HFFc6 (cell line): ENCODE results near the gene MALRD1. TPM values are rescaled to one million over a fixed set of nuclear protein-coding genes. Genes with fewer than 3 reads are reported as not detected.
"Not testable (repeated sequence)": the region's sequence is repeated elsewhere in the genome, so short reads cannot be mapped to it uniquely, and the experiment has no call there.

Experiments
- DNase-seq: peaks from one replicate; pipeline ENCODE4 v3.0.0-alpha.2; 2018
- H3K27ac Mint-ChIP-seq: 2 replicates; pipeline ENCODE4 v1.8.0; 2020; ENCODE audit warnings: mild to moderate bottlenecking, mixed read lengths
- H3K27me3 Mint-ChIP-seq: 2 replicates; pipeline ENCODE4 v1.8.0; 2021; ENCODE audit warnings: mild to moderate bottlenecking, moderate library complexity, mixed read lengths; ENCODE audit not compliant: insufficient read depth
- H3K36me3 Mint-ChIP-seq: 2 replicates; pipeline ENCODE4 v1.8.0; 2021; ENCODE audit warnings: low read depth, mixed read lengths
- H3K4me1 Mint-ChIP-seq: 2 replicates; pipeline ENCODE4 v1.8.0; 2020; ENCODE audit warnings: low read depth, mixed read lengths
- H3K4me3 Mint-ChIP-seq: 2 replicates; pipeline ENCODE4 v1.8.0; 2020; ENCODE audit warnings: mild to moderate bottlenecking, moderate library complexity, mixed read lengths
- H3K9me3 Mint-ChIP-seq: 2 replicates; pipeline ENCODE4 v1.8.0; 2020; ENCODE audit warnings: mild to moderate bottlenecking, mixed read lengths
- CTCF ChIP-seq: fragments of 200-600 bp; sonication (generic); IDR thresholded peaks from 2 replicates; pipeline ENCODE4 v1.5.0; 2021; ENCODE audit warnings: antibody characterized with exemption, mild to moderate bottlenecking
- total RNA-seq, 6 experiments: library from RNA; stranded (reverse); fragmentation: NEBNext Ultra II Directional; extraction: Animal tissue kit (Norgen Biotek cat#: 25700); gene quantifications; 2 replicates in 1 of 6; 3 replicates in 5 of 6; pipeline ENCODE4 v1.2.3, GENCODE V29; 2021

MALRD1 gene
- total RNA-seq, 6 experiments from 2014 or later, result not detected

- H3K4me1 Mint-ChIP-seq, result no peaks in the 10 kb centered on the region
- DNase-seq, result no peak
- TF ChIP-seq CTCF, result no peak
- H3K9me3 Mint-ChIP-seq, result peaks cover 14% of the 10 kb centered on the region
- H3K36me3 Mint-ChIP-seq, result no peaks in the 10 kb centered on the region
- H3K4me3 Mint-ChIP-seq, result no peak overlapping the region
- H3K27me3 Mint-ChIP-seq, result peaks cover 2% of the 10 kb centered on the region
- no peak overlapping the region for H3K27ac Mint-ChIP-seq
These were observed 689.8 kb downstream of the MALRD1 start for GRCh38 chr10:19738440-19738839.

GRCh38 chr10:19739232-19739631, 690.6 kb downstream of the MALRD1 start:
- H3K27me3 Mint-ChIP-seq, result not testable (repeated sequence)
- H3K9me3 Mint-ChIP-seq, result peaks cover 14% of the 10 kb centered on the region

GRCh38 chr10:19742144-19742543, 693.5 kb downstream of the MALRD1 start:
- not testable (repeated sequence) for H3K36me3 Mint-ChIP-seq, H3K27me3 Mint-ChIP-seq, H3K4me3 Mint-ChIP-seq, H3K27ac Mint-ChIP-seq, DNase-seq, H3K4me1 Mint-ChIP-seq
- peaks cover 11% of the 10 kb centered on the region; the same call in 1 of the 2 replicates for H3K9me3 Mint-ChIP-seq

More at GRCh38 chr10:19739232-19739631, 690.6 kb downstream of the MALRD1 start:
- not testable (repeated sequence) for H3K36me3 Mint-ChIP-seq, H3K4me3 Mint-ChIP-seq, H3K4me1 Mint-ChIP-seq, DNase-seq, H3K27ac Mint-ChIP-seq

- H3K36me3 Mint-ChIP-seq, result no peaks in the 10 kb centered on the region
- no peak overlapping the region for H3K27ac Mint-ChIP-seq
- no peak overlapping the region for H3K4me3 Mint-ChIP-seq
- peaks cover 16% of the 10 kb centered on the region for H3K9me3 Mint-ChIP-seq
- no peak for DNase-seq
- no peak for TF ChIP-seq CTCF
- H3K27me3 Mint-ChIP-seq, result peaks cover 2% of the 10 kb centered on the region
- H3K4me1 Mint-ChIP-seq, result no peaks in the 10 kb centered on the region
These were observed 697.1 kb downstream of the MALRD1 start for GRCh38 chr10:19745672-19746071.

- Mint-ChIP-seq H3K4me3 (no peak overlapping the region), H3K4me1 (no peaks in the 10 kb centered on the region), H3K36me3 (no peaks in the 10 kb centered on the region), H3K27ac (no peak overlapping the region), H3K27me3 (no peaks in the 10 kb centered on the region), H3K9me3 (peaks cover 16% of the 10 kb centered on the region)
- peak; percentile 42 for DNase-seq
- no peak for TF ChIP-seq CTCF
These were observed 700.7 kb downstream of the MALRD1 start for GRCh38 chr10:19749185-19749729.

GRCh38 chr10:19750972-19751371, 702.4 kb downstream of the MALRD1 start:
- no peaks in the 10 kb centered on the region for H3K36me3 Mint-ChIP-seq

More at GRCh38 chr10:19750972-19751371, 702.4 kb downstream of the MALRD1 start:
- Mint-ChIP-seq H3K27ac (no peak overlapping the region), H3K9me3 (peaks cover 19% of the 10 kb centered on the region), H3K4me3 (no peak overlapping the region), H3K27me3 (no peaks in the 10 kb centered on the region), H3K4me1 (no peaks in the 10 kb centered on the region)
- DNase-seq, result no peak
- no peak for TF ChIP-seq CTCF
